CD4-positive, alpha-beta T cell treated with Interleukin-17A for 1 hour (primary cell): ENCODE measurements around the gene BUD31.
"Not testable (repeated sequence)": the region's sequence is repeated elsewhere in the genome, so short reads cannot be mapped to it uniquely, and the experiment has no call there.

Experiments
- DNase-seq: peaks from one replicate; pipeline ENCODE4 v3.0.0-alpha.2; 2020

The BUD31 gene

DNA sequence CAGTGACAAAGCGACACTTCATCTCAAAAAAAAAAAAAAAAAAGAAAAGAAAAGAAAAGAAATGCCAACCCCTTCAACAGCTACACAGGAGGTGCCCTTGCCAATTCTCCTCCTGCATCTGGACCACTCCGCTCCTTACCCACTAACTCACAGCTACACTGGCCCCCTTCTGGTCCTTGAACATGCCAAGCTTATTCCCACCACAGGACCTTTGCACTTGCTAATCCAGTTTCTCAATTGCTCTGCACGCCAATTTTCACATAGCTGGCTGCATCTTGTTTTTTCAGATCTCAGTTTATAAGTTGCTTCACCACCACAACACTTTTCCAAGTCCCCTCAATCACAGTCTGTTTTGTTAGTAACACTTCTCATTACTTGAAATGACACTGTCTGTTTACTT is 5.9 kb upstream of the BUD31 start:
- DNase-seq, result no peak

DNA sequence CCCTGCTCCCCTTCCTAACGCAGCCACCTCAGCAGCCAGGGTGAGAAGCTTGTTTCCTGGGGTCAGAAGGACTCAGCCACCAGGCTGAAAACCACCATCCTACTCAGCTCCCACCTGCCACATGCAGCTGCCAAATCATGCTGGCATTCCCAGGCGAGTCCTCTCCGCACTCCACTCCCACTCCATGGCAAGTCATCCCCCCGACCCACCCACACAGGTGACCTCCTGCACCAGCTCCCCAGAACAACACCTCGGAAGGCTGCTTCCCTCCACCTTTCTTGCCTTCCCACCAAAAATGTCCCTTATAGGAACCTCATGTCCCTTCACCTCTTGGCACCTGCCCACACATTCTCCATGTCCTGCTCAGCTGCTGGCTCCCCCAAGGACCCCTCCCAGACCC is 5.0 kb upstream of the BUD31 start:
- no peak for DNase-seq

DNA sequence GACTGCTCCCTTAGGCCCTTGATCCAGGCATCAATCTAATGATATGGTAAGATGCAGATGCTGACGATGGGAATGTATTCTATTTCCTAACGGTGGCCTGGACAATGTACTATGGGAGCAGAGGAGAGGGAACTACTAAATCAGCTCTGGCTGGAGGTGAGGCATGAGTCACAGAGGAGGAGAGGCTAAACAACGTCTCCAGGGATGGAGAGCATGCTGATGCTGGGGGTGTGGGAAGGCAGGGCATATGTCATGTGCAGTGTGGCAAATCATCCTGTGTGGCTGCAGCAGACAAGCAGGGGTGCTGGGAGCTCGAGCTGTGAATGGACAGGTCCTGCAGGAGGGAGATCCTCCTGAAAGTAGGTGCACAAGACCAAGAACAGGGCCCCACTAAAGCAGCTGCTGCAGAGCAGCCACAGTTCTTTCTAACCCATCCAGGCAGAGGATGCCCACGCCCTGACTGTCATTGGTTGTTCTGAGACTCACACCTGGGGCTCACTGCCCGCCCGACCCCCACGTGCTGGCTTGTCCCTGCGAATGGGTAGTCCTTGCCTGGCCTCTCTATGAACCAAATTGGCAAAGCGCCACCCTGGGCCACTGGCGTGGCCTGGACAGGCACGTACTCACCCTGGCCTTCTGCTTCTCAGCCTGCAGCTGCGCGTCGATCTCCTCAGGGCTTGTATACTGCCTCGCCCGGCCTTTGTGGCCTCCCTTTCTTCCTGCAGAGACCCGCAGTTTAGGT is 4.4 kb upstream of the BUD31 start:
- no peak for DNase-seq

DNA sequence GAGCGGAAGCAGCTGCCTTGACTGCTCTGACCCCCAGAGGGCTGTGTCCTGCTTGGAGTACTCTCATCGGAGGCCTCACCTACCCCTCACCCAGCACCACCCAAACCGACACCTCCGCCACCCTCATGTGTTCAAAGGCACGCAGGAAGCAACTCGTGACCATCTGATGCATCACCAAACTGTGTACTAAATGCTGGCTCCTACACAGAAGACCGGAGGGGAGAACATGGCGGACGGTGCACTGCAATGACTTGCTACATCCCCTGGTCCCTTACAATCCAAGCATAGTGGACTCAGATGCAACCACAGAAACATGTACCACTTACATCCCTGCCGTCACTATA is 3.8 kb upstream of the BUD31 start:
- DNase-seq, result no peak

DNA sequence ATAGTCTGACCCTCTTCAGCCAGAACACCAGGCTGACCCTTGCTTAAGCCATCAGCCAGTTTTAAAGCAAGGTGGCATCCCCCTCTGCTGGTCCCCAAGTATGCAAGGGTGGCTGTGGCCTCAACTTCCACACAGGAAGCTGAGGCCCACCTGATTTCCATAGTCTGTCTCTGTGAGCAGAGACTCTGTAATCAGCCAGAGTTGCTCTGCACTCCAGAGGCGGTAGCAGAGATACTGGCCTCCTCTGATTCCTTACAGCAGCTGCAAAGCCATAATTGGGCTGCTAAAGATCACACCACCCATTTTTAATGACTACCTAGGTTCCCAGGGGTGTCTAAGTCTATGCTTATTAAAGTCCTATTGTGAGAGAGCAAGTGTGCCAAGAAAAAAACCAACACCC is 2.2 kb upstream of the BUD31 start:
- DNase-seq, result no peak

DNA sequence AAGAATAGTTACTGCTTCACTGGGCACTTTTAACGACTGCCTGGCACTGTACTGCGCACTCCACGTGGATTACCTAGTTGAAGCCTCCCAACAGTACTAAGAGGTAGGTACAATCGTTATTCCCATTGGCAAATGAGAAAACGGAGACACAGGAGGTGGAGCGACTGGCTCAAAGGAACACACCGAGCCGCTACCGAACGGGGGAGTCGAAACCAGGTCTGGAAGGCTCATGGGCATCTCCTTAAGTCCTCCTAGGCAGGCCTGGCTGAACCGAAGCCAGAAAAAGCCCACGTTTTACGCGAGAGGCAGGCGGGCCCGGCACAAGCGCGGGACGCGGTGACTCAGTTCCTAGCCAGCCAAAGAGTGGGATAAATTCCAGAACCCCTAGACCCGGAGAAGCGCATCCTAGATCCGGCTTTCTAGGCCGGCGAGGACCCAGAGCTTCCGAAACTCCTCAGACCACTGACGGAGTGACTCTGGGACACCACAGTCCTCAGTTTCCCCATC is 844 bp upstream of the BUD31 start:
- DNase-seq, result peak; percentile 47

DNA sequence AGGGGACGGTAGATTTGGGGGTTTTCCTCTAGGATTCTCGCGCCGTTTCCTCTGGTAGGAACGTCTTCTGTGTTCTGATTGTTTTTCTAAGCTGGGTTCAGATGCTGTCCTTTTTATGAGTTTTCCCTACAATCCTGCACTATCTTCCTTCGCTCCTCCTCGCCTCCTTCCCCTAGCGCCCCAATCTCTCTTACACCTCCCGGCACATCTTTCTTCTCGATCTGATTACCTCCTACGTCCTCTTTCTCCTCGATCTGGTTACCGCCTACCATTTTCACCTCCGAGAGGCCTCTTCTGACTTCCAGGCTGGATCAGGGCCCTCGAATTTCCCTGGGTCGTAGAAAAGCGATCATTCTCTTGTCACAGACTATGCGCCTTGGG is 413 bp downstream of the BUD31 start:
- DNase-seq, result no peak

DNA sequence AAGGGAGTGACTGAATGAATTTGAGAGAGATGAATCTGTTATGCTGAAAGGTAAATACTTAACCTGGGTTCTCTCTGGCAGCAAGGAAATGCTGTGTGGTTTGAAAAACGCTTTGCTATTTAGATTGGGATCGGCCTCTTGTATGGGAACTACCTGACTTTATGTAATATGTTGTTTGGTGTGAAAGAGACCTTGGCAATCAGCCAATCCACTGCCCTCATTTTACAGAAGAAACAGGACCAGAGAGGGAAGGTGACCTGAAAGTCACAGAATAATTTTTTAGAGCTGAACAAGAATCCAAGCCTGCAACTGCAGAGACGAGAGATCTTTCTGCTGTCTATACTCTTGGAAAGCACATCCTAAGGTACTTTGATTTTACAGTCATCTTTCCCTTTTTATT is 1.0 kb downstream of the BUD31 start:
- DNase-seq, result peak; percentile 38

DNA sequence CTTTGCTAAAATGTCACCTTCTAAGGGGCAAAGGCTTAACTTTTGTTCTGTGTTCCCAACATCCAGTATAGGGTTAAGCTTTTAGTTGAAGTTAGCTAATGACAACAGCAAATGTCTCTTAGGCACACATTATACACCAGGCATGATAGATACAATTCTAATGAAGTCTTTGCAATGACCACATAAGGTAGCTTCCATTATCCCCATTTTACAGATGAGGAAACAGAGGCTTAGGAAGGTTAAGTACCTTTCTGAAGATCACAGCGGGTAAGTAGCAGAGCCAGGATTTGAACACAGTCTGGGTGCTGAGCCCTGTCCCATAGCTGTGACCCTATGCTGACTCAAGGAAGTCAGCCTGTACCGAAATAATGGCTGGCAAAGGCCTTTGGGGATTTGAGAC is 1.9 kb downstream of the BUD31 start:
- DNase-seq, result no peak

DNA sequence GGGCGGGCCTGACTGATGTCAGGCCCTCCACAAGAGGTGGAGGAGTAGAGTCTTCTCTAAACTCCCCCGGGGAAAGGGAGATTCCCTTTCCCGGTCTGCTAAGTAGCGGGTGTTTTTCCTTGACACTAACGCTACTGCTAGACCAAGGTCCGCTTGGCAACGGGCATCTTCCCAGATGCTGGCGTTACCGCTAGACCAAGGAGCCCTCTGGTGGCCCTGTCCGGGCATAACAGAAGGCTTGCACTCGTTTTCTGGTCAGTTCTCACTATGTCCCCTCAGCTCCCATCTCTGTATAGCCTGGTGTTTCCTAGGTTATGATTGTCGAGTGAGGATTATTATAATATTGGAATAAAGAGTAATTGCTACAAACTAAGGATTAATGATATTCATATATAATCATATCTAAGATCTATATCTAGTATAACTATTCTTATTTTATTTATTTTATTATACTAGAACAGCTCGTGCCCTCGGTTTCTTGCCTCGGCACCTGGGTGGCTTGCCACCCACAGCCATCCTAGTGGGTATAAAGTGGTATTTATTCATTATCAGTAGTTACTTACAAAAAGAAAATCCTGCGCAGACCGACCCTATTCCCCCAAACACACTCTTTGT is 6.9 kb downstream of the BUD31 start:
- peak; percentile 37 for DNase-seq

DNA sequence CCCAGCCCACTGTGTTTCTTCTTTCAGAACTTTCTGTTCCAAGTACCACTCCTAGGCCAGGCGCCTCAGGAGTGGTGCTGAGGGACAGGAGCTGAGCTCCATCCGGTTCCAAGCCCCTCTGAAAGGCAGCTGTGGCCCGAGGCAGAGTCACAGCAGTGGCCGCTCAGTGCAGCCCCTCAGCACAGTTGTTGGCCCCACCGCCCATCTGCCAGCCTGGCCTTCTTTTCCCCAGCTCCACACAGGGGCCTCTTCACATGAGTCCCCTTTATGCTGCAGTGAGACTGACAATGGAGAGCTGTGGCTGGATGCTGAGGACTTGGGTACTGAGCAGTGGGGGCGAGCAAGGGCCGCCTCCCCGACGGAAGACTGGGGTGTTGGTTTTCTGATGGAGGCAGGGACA is 9.5 kb downstream of the BUD31 start:
- DNase-seq, result no peak

DNA sequence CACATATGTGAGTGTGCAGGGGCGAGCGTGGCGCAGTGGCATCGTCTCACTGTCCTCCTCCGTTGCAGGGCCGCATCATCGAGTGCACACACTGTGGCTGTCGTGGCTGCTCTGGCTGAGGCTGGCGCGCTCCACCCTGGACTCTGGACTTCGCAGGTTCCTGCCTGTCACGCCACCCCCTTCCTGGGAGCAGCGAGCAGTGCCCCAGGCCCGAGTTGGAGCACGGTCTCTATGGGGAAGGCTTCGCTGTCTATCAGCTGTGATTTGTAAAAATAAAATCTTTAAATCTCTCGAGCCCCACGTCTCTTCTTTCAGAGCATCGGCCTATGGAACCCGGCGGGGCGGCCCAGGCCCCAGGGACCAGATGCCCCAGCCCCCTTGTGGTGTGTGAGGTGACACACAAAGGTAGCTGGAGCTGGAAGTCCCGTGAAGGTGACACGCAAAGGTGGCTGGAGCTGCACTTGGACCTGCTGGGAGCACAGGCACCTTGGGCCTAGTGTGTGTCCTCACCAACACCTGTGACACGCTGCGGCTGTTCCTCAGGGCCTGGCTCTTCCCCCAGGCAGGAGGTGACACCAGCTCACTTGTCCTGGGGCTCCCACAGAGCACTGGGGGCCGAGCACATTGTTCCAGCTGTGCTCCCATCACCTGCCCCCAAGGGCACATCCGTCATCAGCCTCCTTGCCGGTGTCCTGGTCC is 10.7 kb downstream of the BUD31 start:
- DNase-seq, result no peak

DNA sequence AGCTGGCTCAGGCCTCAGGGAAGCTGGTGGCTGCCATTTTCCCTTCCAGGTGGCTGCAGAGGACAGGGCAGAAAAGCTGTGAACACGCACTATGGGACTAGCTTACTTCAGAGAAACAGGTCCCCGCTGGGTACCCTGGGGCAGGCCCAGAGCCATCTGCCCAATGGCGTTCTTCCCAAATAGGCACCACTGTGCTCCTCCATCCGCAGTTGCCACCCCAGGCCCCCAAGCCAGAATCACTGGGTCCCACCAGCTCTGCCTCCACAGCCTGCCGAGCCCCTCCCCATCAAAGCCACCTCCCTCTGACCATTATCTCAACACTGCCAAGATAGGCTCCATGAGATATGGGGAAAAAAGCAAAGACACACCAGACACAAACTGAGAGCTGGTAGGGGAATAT is 11.4 kb downstream of the BUD31 start:
- no peak for DNase-seq

DNA sequence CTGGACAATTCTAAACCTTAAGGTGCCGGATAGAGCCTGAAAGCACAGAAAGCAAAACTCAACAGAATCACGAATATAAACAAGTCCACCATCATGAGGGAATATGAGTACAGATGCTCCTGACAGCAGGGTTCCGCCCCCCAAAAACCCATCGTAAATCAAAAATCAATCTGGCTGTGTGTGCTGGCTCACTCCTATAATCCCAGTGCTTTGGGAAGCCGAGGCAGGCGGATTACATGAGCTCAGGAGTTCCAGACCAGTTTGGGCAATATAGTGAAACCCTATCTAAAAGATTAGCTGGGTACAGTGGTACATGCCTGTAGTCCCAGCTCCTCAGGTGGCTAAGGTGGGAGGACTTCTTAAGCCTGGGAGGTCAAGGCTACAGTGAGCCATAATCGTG is 12.2 kb downstream of the BUD31 start:
- no peak for DNase-seq

DNA sequence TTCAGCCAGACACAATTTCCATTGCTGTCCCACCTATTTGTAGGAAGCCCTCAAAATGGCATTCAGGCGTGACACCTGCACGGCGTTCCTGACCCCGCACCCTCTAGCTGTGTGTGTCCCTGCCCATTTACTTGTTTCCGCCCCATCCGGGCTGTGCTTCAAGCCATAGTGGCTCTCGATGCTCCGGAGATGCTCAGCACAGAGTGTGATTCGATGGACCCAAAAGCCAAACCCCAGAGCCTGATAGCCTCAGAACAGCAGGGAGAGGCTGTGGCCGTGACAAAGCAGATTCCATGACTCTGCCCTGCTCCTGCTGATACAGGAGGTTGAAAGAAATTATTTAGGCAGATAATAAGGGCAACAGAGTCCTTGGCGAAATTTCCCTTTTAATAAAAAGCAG is 13.4 kb downstream of the BUD31 start:
- no peak for DNase-seq

DNA sequence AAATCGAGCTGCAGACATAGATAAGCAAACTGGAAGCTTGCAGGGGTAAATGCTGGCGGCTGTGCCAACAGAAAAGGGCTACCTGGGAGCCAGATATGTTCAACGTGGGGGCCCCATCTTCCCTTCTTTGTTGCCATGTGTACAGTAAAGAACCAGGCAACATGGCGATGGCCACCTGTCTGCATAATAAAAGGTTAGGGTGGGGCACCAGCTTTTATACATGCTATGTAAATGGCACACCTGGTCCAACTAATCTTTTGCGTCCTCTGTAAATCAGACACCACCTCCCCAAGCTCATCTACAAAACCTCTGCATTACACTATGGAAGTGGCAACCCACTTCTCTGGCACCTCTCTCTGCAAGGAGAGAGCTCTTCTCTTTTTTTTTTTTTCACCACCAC is 13.9 kb downstream of the BUD31 start:
- no peak for DNase-seq

DNA sequence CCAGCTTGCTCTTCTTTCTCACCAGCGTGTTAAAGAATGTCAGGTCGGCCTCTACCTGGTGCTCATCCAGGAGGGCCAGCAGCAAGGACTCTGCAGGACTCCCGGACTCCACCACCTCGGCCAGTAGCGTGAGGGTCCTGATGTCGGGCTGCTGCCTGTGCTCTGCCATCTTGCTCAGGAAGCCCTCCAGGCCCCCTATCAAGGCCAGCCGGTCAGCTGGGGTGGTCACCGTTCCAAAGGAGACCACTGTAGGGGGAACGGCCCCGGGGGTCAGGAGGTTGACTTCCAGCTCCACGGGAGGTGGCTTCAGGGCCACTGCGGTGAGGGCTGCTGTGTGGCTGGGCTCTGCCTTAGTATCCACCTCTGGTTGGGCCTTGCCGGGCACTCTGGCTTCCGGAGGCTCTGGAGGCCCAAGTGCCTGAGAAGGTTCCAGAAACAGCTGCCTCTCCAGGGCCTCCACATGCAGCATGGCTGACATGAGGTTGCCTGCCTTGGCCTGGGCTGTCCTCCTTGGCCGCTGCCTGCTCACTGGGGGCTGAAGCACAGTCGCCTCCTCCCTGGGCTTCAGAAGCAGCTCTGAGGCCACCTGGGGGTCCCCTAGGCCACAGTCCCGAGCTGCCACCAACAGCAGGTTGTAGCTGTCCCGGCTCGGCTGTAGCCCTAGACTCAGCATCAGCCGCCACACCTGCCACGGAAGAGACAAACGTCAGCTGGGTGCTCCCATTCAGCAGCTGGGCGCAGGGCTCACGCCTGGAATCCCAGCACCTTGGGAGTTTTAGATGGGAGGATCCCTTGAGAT is 16.4 kb downstream of the BUD31 start:
- no peak for DNase-seq

DNA sequence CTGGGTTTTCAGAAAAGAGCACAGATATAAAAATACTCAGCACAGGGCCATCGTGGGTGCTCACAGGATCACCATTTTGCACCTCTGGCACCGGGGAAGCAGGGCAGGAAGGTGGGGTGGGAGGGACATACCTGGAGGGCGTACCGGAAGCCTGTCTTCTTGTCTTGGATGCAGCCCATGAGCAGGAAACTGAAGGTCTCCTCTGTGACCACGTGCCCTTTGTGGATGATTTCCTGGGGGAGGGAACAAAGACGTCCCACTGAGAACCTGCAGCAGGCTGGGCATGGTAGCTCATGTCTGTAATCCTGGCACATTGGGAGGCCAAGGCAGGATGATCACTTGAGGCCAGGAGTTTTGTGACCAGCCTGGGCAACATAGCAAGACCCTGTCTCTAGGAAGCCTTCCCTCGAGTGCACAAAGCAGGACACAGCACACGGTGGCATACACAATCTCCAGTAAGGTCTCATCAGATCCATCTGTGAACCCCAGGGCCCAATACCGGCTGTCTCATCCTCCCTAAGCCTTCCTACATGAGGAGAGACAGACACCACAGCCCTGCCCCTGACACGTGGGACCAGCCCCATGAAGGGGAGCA is 20.3 kb downstream of the BUD31 start:
- peak; percentile 31 for DNase-seq

DNA sequence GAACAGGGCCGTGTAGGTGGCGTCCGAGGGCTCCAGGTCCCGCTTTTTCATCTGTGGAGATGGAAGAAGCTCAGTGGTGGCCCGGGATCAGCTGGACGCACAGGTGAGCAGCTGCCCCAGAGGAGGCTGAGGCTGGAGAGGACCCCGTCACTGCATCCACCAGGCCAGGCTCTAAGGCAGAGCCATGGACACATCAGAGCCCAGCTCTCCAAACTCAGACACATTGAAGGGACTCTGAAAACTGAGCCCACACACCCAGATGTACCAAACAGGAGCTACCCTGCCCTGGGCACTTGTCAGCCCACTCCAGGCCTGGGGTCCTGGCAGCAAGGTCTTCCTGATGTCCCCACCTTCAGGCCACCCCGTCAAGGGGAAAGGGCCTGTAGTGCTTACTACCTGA is 21.0 kb downstream of the BUD31 start:
- DNase-seq, result no peak

DNA sequence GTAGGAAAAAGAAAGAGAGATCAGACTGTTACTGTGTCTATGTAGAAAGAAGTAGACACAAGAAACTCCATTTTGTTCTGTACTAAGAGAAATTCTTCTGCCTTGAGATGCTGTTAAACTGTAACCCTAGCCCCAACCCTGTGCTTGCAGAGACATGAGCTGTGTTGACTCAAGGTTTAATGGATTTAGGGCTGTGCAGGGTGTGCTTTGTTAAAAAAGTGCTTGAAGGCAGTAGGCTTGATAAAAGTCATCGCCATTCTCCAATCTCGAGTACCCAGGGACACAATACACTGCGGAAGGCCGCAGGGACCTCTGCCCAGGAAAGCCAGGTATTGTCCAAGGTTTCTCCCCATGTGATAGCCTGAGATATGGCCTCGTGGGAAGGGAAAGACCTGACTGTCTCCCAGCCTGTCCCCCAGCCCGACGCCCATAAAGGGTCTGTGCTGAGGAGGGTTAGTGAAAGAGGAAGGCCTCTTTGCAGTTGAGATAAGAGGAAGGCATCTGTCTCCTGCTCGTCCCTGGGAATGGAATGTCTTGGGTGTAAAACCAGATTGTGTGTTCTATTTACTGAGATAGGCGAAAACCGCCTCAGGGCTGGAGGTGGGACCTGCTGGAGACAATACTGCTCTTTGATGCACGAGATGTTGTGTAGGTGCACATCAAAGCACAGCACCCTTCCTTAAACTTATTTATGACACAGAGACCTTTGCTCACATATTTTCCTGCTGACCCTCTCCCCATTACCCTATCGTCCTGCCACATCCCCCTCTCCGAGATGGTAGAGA is 23.2 kb downstream of the BUD31 start:
- not testable (repeated sequence) for DNase-seq

DNA sequence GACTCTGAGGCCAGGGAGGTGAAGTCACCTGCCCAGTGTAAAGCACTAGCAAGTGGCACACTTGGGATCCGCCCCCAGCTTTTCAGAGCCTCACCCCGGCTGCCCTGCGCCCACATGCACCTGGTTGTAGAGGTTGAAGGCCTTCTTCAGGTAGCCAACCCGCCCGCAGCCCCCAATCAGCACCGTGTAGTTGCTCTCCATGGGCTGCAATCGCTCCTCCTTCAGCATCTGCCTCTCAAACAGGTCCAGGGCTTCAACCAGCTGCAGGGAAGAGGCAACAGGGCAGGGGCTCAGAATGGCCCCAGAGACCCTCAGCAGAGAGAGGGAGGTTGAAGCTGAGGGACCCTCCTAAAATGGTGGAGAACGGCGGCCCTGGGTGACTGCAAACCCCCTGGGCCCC is 24.4 kb downstream of the BUD31 start:
- no peak for DNase-seq

DNA sequence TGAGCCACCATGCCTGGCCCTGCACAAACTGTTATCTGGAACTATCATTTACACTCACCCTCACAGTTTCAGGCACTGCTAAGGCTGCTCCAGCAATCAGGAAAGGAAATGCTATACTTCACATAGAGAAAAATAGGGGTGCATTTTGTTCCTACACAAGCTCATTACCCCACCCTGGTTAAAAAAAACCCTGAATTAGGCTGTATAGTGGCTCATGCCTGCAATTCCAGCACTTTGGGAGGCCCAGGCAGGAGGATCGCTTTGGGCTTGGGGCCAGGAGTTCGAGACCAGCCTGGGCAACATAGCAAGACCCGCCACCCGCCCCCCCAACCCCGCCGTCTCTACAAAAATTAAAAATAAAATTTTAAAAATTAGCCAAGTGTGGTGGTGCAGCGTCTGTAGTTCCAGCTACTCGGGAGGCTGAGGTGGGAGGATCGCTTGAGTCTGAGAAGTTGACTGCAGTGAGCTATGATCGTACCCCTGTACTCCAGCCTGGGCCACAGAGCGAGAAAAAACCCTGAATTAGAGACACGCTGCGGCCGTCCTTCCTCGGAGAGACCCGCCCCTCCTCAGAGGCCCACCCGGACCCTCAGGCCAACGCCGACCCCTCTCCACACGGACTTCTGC is 29.3 kb downstream of the BUD31 start:
- no peak for DNase-seq
